RWPE2 (cell line): ENCODE results near the gene REN.

ENCODE experiments used
- ATAC-seq: fragments of 200-7000 bp; cut with Tn5 transposase; 3 replicates; pipeline ENCODE4 v1.9.1; 2021; ENCODE audit warnings: low read depth
- DNase-seq: peaks from one replicate; pipeline ENCODE4 v3.0.0-alpha.2; 2020; ENCODE audit warnings: low spot score
- H3K27ac ChIP-seq: fragments of 450-650 bp; 2 replicates; pipeline ENCODE4 v1.5.1; 2017; ENCODE audit warnings: mild to moderate bottlenecking; ENCODE audit not compliant: poor library complexity, severe bottlenecking
- H3K27me3 ChIP-seq: fragments of 250-450 bp; sonication (Bioruptor Pico); 2 replicates; pipeline ENCODE4 v1.5.1; 2021; ENCODE audit warnings: mild to moderate bottlenecking, moderate library complexity; ENCODE audit not compliant: insufficient read depth, poor library complexity, severe bottlenecking
- H3K36me3 ChIP-seq: fragments of 250-450 bp; sonication (Bioruptor Pico); 2 replicates; pipeline ENCODE4 v1.5.1; 2020; ENCODE audit warnings: low read depth, mild to moderate bottlenecking, moderate library complexity
- H3K4me1 ChIP-seq: fragments of 250-450 bp; sonication (Bioruptor Pico); 2 replicates; pipeline ENCODE4 v1.5.1; 2021; ENCODE audit warnings: mild to moderate bottlenecking, moderate library complexity; ENCODE audit not compliant: insufficient read depth, poor library complexity, severe bottlenecking
- H3K4me3 ChIP-seq: fragments of 250-450 bp; sonication (Bioruptor Pico); 2 replicates; pipeline ENCODE4 v1.5.1; 2021; ENCODE audit warnings: mild to moderate bottlenecking, moderate library complexity; ENCODE audit not compliant: severe bottlenecking
- H3K9me3 ChIP-seq: fragments of 250-450 bp; sonication (Bioruptor Pico); 2 replicates; pipeline ENCODE4 v1.5.1; 2021; ENCODE audit warnings: mild to moderate bottlenecking, moderate library complexity; ENCODE audit not compliant: severe bottlenecking
- CTCF ChIP-seq: fragments of 450-650 bp; IDR thresholded peaks from one replicate; pipeline ENCODE4 v1.5.1; 2017; ENCODE audit warnings: mild to moderate bottlenecking, moderate library complexity; ENCODE audit not compliant: poor library complexity, severe bottlenecking

The REN gene

GRCh38 chr1:204155881-204156280 lies 10.3 kb downstream of the REN start:
- no peak for DNase-seq
- H3K36me3 ChIP-seq, result no peaks in the 10 kb centered on the region
- no peaks in the 10 kb centered on the region for H3K27me3 ChIP-seq
- no peak overlapping the region for H3K27ac ChIP-seq
- no peak for TF ChIP-seq CTCF
- no peaks in the 10 kb centered on the region for H3K9me3 ChIP-seq
- peaks cover 9% of the 10 kb centered on the region for H3K4me1 ChIP-seq
- H3K4me3 ChIP-seq, result no peak overlapping the region
- no peak for ATAC-seq

- no peak for TF ChIP-seq CTCF
- Histone ChIP-seq H3K27ac (no peak overlapping the region), H3K27me3 (no peaks in the 10 kb centered on the region), H3K9me3 (no peaks in the 10 kb centered on the region), H3K4me3 (no peak overlapping the region), H3K36me3 (no peaks in the 10 kb centered on the region), H3K4me1 (peaks cover 9% of the 10 kb centered on the region)
- ATAC-seq, result peak; percentile 22
- no peak for DNase-seq
These were observed 11.4 kb downstream of the REN start for GRCh38 chr1:204154568-204155255.

GRCh38 chr1:204153667-204154066 lies 12.5 kb downstream of the REN start:
- DNase-seq (no peak), ATAC-seq (no peak)
- Histone ChIP-seq H3K4me3 (no peak overlapping the region), H3K27ac (no peak overlapping the region), H3K4me1 (peaks cover 9% of the 10 kb centered on the region), H3K27me3 (no peaks in the 10 kb centered on the region), H3K36me3 (no peaks in the 10 kb centered on the region), H3K9me3 (no peaks in the 10 kb centered on the region)
- no peak for TF ChIP-seq CTCF

GRCh38 chr1:204152310-204153044 lies 13.7 kb downstream of the REN start:
- peak overlapping the region; percentile 69 for H3K4me3 ChIP-seq
- 0 out of 3 replicates have a peak, but pooled peaks have one; percentile 19 for ATAC-seq
- TF ChIP-seq CTCF, result no peak
- H3K27me3 ChIP-seq, result no peaks in the 10 kb centered on the region
- H3K9me3 ChIP-seq, result no peaks in the 10 kb centered on the region
- no peaks in the 10 kb centered on the region for H3K36me3 ChIP-seq
- peaks cover 9% of the 10 kb centered on the region for H3K4me1 ChIP-seq
- no peak for DNase-seq
- peak overlapping the region; percentile 0 for H3K27ac ChIP-seq
